K562 (cell line): ENCODE measurements around the gene CTCFL. TPM values are rescaled to one million over a fixed set of nuclear protein-coding genes. Genes with fewer than 3 reads are reported as not detected.

ENCODE experiments used
- ATAC-seq: fragments of 200-7000 bp; cut with Tn5 transposase; 3 replicates; pipeline ENCODE4 v1.9.1; 2020; ENCODE audit warnings: moderate library complexity
- BruUV-seq: library from RNA; stranded (reverse); fragments of 400-500 nt; replicated peaks from 2 replicates; lab custom pipeline; 2021; lab: Mats Ljungman, UMichigan
- CTCF ChIA-PET: fragments of 300-600 bp; formaldehyde crosslinking; extraction: SDS; loops from one replicate; lab custom pipeline; 2021; ENCODE audit warnings: low intra/inter-chr PET ratio; lab: Yijun Ruan, JAX
- POLR2A ChIA-PET: fragments of 300-600, 350-650 bp; sonication (Branson Sonifier 250); formaldehyde crosslinking; extraction: SDS; loops from one replicate; lab custom pipeline; 2021; ENCODE audit warnings: antibody characterized with exemption, inconsistent platforms; lab: Yijun Ruan, JAX
- DNase-seq, 4 experiments: peaks; one replicate each; pipeline versions ENCODE4 v3.0.0 to v3.0.0-alpha.2; 2011 to 2018; ENCODE audit warnings: low spot score in 3 of 4, mixed read lengths in 3 of 4; ENCODE audit errors: extremely low read depth in 1 of 4
- FAIRE-seq: peaks from 2 replicates; lab custom pipeline; 2011; peaks lifted over from hg19 to GRCh38; lab: Jason Lieb, UNC
- H2AFZ ChIP-seq: 2 replicates; pipeline ENCODE4 v1.6.0; 2011; ENCODE audit warnings: low read depth, low read length, control low read depth, inconsistent platforms
- H3K27ac ChIP-seq: fragments of 200-600 bp; 3 replicates; pipeline ENCODE4 v1.8.0; 2011; ENCODE audit warnings: low read depth, mild to moderate bottlenecking, control low read depth, inconsistent platforms, low read length, moderate library complexity, mixed read lengths; ENCODE audit errors: extremely low read depth
- H3K27me3 ChIP-seq, 2 experiments: fragments of 300-600 bp in 1 of 2; 2 replicates in 1 of 2; 3 replicates in 1 of 2; pipeline versions ENCODE4 v1.6.0 to v1.8.0; 2011; ENCODE audit warnings: inconsistent platforms in 2 of 2, low read length in 2 of 2, mild to moderate bottlenecking in 1 of 2, mixed read lengths in 1 of 2, moderate library complexity in 1 of 2; ENCODE audit not compliant: control insufficient read depth in 2 of 2, insufficient read depth in 2 of 2
- H3K36me3 ChIP-seq: fragments of 300-600 bp; 3 replicates; pipeline ENCODE4 v1.8.0; 2011; ENCODE audit warnings: mild to moderate bottlenecking, low read length, inconsistent platforms; ENCODE audit not compliant: control insufficient read depth, insufficient read depth
- H3K4me1 ChIP-seq, 2 experiments: fragments of 200-600 bp in 1 of 2; replicated peaks in 1 of 2; 2 replicates in 1 of 2; 3 replicates in 1 of 2; pipeline versions ENCODE4 v1.5.1 to v1.8.0; 2011; ENCODE audit warnings: inconsistent platforms in 2 of 2, low read length in 2 of 2, mild to moderate bottlenecking in 1 of 2, mixed read lengths in 1 of 2, moderate library complexity in 1 of 2; ENCODE audit not compliant: control insufficient read depth in 2 of 2, insufficient read depth in 2 of 2
- H3K4me2 ChIP-seq: 2 replicates; pipeline ENCODE4 v1.6.1; 2011; ENCODE audit warnings: low read length, control low read depth, inconsistent platforms, mixed read lengths; ENCODE audit not compliant: insufficient read depth
- H3K4me3 ChIP-seq: fragments of 200-600 bp; sonication (generic), shearing (Covaris generic); 2 replicates; pipeline ENCODE4 v1.5.1; 2016; ENCODE audit warnings: control low read depth, inconsistent platforms
- H3K79me2 ChIP-seq: fragments of 200-600 bp; 3 replicates; pipeline ENCODE4 v1.8.0; 2011; ENCODE audit warnings: low read length, inconsistent platforms; ENCODE audit not compliant: control insufficient read depth, insufficient read depth
- H3K9ac ChIP-seq, 2 experiments: 2 replicates each; pipeline versions ENCODE4 v1.6.0 to v1.6.1; 2011; ENCODE audit warnings: low read depth in 2 of 2, low read length in 2 of 2, control low read depth in 1 of 2, inconsistent platforms in 1 of 2, mild to moderate bottlenecking in 1 of 2, mixed read lengths in 1 of 2; ENCODE audit not compliant: insufficient read depth in 1 of 2
- H3K9me1 ChIP-seq: one replicate; pipeline ENCODE4 v1.6.0; 2011; ENCODE audit warnings: inconsistent platforms, mild to moderate bottlenecking, low read length, moderate library complexity; ENCODE audit not compliant: control insufficient read depth, insufficient read depth
- H3K9me3 ChIP-seq: replicated peaks from 2 replicates; pipeline ENCODE4 v1.5.1; 2011; ENCODE audit warnings: low read depth, low read length, inconsistent platforms; ENCODE audit not compliant: control insufficient read depth, insufficient read depth
- H4K20me1 ChIP-seq: replicated peaks from 2 replicates; pipeline ENCODE4 v1.6.1; 2011; ENCODE audit warnings: low read length, inconsistent platforms, mixed read lengths; ENCODE audit not compliant: control insufficient read depth, insufficient read depth
- ARID1B ChIP-seq: fragments of 450-650 bp; IDR thresholded peaks from 2 replicates; pipeline ENCODE4 v1.6.1; 2016; ENCODE audit warnings: antibody characterized with exemption, mild to moderate bottlenecking, inconsistent platforms
- CBX1 ChIP-seq: sonication (generic); IDR thresholded peaks from 2 replicates; pipeline ENCODE4 v1.6.1; 2016; ENCODE audit warnings: antibody characterized with exemption, low read depth, mild to moderate bottlenecking
- CHCHD3 ChIP-seq: fragments of 250-450 bp; sonication (Bioruptor Pico); IDR thresholded peaks from 2 replicates; pipeline ENCODE4 v2.1.2; 2022; ENCODE audit warnings: mild to moderate bottlenecking
- CXXC5 ChIP-seq: fragments of 250-450 bp; sonication (Bioruptor Pico); IDR thresholded peaks from 2 replicates; pipeline ENCODE4 v1.8.0; 2022; ENCODE audit warnings: inconsistent platforms, mild to moderate bottlenecking, moderate library complexity
- DACH1 ChIP-seq: fragments of 450-650 bp; IDR thresholded peaks from 2 replicates; pipeline ENCODE4 v1.6.1; 2018; ENCODE audit not compliant: partially characterized antibody
- EP300 ChIP-seq: IDR thresholded peaks from 2 replicates; pipeline ENCODE4 v1.6.1; 2012; ENCODE audit warnings: low read length, improper control_type of control experiment
- HDAC2 ChIP-seq: fragments of 450-650 bp; IDR thresholded peaks from 2 replicates; pipeline ENCODE4 v1.6.1; 2016; ENCODE audit warnings: mild to moderate bottlenecking
- HMG20A ChIP-seq: fragments of 450-650 bp; formaldehyde crosslinking; conservative IDR thresholded peaks from 2 replicates; pipeline ENCODE4 v1.4.0; 2020; ENCODE audit warnings: mild to moderate bottlenecking, mixed read lengths
- NCOR1 ChIP-seq: fragments of 450-650 bp; IDR thresholded peaks from 2 replicates; pipeline ENCODE4 v1.6.1; 2016; ENCODE audit warnings: mild to moderate bottlenecking, moderate library complexity
- SMAD2 ChIP-seq: fragments of 150-350 bp; IDR thresholded peaks from 2 replicates; pipeline ENCODE4 v1.6.1; 2014; ENCODE audit warnings: low read depth, mild to moderate bottlenecking, low read length
- SMARCC2 ChIP-seq: fragments of 450-650 bp; IDR thresholded peaks from 2 replicates; pipeline ENCODE4 v1.6.1; 2017; ENCODE audit warnings: antibody characterized with exemption, moderate library complexity, mild to moderate bottlenecking, low read depth
- ZBTB43 ChIP-seq: sonication (generic); formaldehyde crosslinking; IDR thresholded peaks from 2 replicates; pipeline ENCODE4 v1.8.0; 2023; ENCODE audit warnings: mild to moderate bottlenecking, missing genetic modification reagents
- ZFP91 ChIP-seq: sonication (generic); formaldehyde crosslinking; IDR thresholded peaks from 2 replicates; pipeline ENCODE4 v1.8.0; 2022; ENCODE audit warnings: mild to moderate bottlenecking, missing genetic modification reagents
- ZFX ChIP-seq: sonication (generic); formaldehyde crosslinking; IDR thresholded peaks from 2 replicates; pipeline ENCODE4 v1.8.0; 2022; ENCODE audit warnings: mild to moderate bottlenecking, missing genetic modification reagents, moderate library complexity
- ZNF232 ChIP-seq: sonication (generic); formaldehyde crosslinking; IDR thresholded peaks from 2 replicates; pipeline ENCODE4 v1.8.0; 2022; ENCODE audit warnings: mild to moderate bottlenecking, missing genetic modification reagents
- ZNF592 ChIP-seq: fragments of 450-650 bp; IDR thresholded peaks from 2 replicates; pipeline ENCODE4 v1.6.1; 2017; ENCODE audit warnings: antibody characterized with exemption, mild to moderate bottlenecking
- ZZZ3 ChIP-seq: fragments of 450-650 bp; IDR thresholded peaks from 2 replicates; pipeline ENCODE4 v1.6.1; 2016; ENCODE audit warnings: antibody characterized with exemption, mild to moderate bottlenecking, moderate library complexity
- WGBS: fragments of 100-300 bp; shearing (Covaris generic); methylation state at CpG from one replicate; pipeline ENCODE4 v1.1.6; 2016; ENCODE audit warnings: low coverage, mixed read lengths; ENCODE audit not compliant: insufficient coverage; ENCODE audit errors: missing lambda C conversion rate; 5-methylcytosine and 5-hydroxymethylcytosine counted together
- in situ Hi-C: fragments of 300-500 bp; cut with MboI; formaldehyde crosslinking; loops from 4 replicates; pipeline ENCODE4 v1.15.0; 2018; ENCODE audit warnings: inconsistent platforms, mixed read lengths
- intact Hi-C: fragments of 100-400 bp; cut with micrococcal nuclease; formaldehyde crosslinking; loops from 2 replicates; pipeline ENCODE4 v1.14.2; 2022
- polyA plus RNA-seq, 8 experiments: library from polyadenylated mRNA; depleted of rRNA in 4 of 8; stranded (reverse) in 5 of 8; unstranded in 3 of 8; fragments of >200 nt; fragmentation: Nextera tagmentation in 2 of 8; fragmentation: Illumina TruSeq in 1 of 8; extraction: Ambion mirVana in 2 of 8; extraction: Trizol in 1 of 8; gene quantifications; 2 replicates each; pipeline versions ENCODE4 v1.2.1 to v1.2.3, GENCODE V29; 2011 to 2014; ENCODE audit warnings: inconsistent platforms in 1 of 8, missing spikeins in 1 of 8
- total RNA-seq, 7 experiments: library from RNA; depleted of rRNA in 6 of 7; stranded (reverse); fragments of >200 nt in 6 of 7; fragmentation: Illumina TruSeq in 2 of 7; extraction: Trizol in 2 of 7; gene quantifications; 2 replicates each; pipeline versions ENCODE4 v1.2.1 to v1.2.3, GENCODE V29; 2011 to 2021; ENCODE audit warnings: low replicate concordance in 1 of 7

CTCFL gene
- total and polyA plus RNA-seq, 9 of the 15 experiments (the other 6 are each of a cell fraction or from before 2014, with no cell fraction given): 42.4 to 188 (median 111) TPM

GRCh38 chr20:57448764-57449354, 76.1 kb downstream of the CTCFL start:
- FAIRE-seq (peak; percentile 92), ATAC-seq (peak; percentile 20), DNase-seq (peak; percentile 37 to 79 (median 58))
- in situ Hi-C loops (no loop called here), intact Hi-C loops (no loop called here)
- no peaks in the 10 kb centered on the region for H4K20me1 ChIP-seq
- ChIA-PET CTCF (no interaction called here), POLR2A (interaction anchor here (0.8 to 1.0 kb wide), 3 partner anchors 14 to 52 kb away, joined by 3 read pairs; no protein-coding TSS in a partner anchor)
- no peaks in the 10 kb centered on the region for H3K79me2 ChIP-seq
- H3K4me1 ChIP-seq: peaks cover 48 to 55% of the 10 kb centered on the region in 2 experiments
- H3K36me3 ChIP-seq: no peaks in the 10 kb centered on the region
- peak overlapping the region; percentile 22 for H2AFZ ChIP-seq
- H3K9me3 ChIP-seq: 0 out of 2 replicates have a peak, but pooled peaks cover 4% of the 10 kb centered on the region
- peak overlapping the region; percentile 62 for H3K27ac ChIP-seq
- H3K9ac ChIP-seq: peak overlapping the region; percentile 49 to 51; a peak in 3 of 4 replicates
- BruUV-seq: no TSS peak
- peaks cover 4% of the 10 kb centered on the region for H3K9me1 ChIP-seq
- peak overlapping the region; percentile 29; the same call in 1 of the 2 replicates for H3K4me2 ChIP-seq
- 32% methylated on average over 9 of the region's 9 CpGs for WGBS
- no peak overlapping the region for H3K4me3 ChIP-seq
- no peaks in the 10 kb centered on the region for H3K27me3 ChIP-seq
- TF ChIP-seq HDAC2 (peak; percentile 70), ZBTB43 (CRISPR knock-in tag) (no peak), HMG20A (CRISPR knock-in tag) (no peak), ZNF232 (CRISPR knock-in tag) (no peak), SMAD2 (no peak), ZNF592 (0 out of 2 replicates have a peak, but pooled peaks have one; percentile 18), ARID1B (peak; percentile 73), DACH1 (no peak), CHCHD3 (CRISPR knock-in tag) (no peak), CBX1 (0 out of 2 replicates have a peak, but pooled peaks have one; percentile 43), ZZZ3 (no peak), NCOR1 (peak; percentile 25; the same call in 1 of the 2 replicates), ZFX (CRISPR knock-in tag) (no peak), SMARCC2 (no peak), EP300 (peak; percentile 37; the same call in 1 of the 2 replicates), ZFP91 (CRISPR knock-in tag) (no peak), CXXC5 (peak; percentile 36; the same call in 1 of the 2 replicates)
